Measurements from ENCODE around the gene INPP4B.

GRCh38 chr4:142169216-142169615 is 676.9 kb downstream of the INPP4B start:
- no peak for TF ChIP-seq CTCF (IDR thresholded peaks at IDR 0.05; ENCODE audit: low read depth, low read length)
- TF ChIP-seq EZH2phosphoT487 (IDR thresholded peaks at IDR 0.05; ENCODE audit: low read depth) = no peak
